ENCODE data around the gene GDA.

Gene GDA

DNA sequence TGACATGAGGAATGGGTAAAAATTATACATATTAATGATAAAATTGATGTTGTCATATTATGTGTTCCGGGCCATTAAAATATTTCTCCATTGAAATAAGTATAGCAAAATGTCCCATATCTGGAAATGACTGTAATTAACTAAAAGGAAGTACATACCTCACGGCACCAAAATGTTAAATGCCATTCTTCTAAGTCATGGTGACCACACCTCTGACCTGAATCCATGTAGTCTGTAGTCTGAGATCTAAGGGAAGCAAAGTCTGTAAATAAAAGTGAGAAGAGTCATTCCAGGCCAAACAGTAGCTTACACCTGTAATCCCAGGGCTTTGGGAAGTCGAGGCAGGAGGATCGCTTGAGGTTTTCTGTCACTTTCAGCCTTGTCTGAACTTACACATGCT lies 8.7 kb upstream of the GDA start:
- no peak overlapping the region for H3K4me3 ChIP-seq (ENCODE audit: low read depth, low read length)
- no peak for DNase-seq (ENCODE audit: low read depth)
- TF ChIP-seq MAX (IDR thresholded peaks at IDR 0.05; ENCODE audit: low read depth, low read length) (no peak), MYC (IDR thresholded peaks at IDR 0.05; ENCODE audit: low read depth, low read length) (no peak), POLR2A (IDR thresholded peaks at IDR 0.05; ENCODE audit: extremely low read depth, insufficient read length) (no peak)
- TF ChIP-seq, protein P1, sequence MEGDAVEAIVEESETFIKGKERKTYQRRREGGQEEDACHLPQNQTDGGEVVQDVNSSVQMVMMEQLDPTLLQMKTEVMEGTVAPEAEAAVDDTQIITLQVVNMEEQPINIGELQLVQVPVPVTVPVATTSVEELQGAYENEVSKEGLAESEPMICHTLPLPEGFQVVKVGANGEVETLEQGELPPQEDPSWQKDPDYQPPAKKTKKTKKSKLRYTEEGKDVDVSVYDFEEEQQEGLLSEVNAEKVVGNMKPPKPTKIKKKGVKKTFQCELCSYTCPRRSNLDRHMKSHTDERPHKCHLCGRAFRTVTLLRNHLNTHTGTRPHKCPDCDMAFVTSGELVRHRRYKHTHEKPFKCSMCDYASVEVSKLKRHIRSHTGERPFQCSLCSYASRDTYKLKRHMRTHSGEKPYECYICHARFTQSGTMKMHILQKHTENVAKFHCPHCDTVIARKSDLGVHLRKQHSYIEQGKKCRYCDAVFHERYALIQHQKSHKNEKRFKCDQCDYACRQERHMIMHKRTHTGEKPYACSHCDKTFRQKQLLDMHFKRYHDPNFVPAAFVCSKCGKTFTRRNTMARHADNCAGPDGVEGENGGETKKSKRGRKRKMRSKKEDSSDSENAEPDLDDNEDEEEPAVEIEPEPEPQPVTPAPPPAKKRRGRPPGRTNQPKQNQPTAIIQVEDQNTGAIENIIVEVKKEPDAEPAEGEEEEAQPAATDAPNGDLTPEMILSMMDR (IDR thresholded peaks at IDR 0.05; ENCODE audit: low read depth, low read length) = no peak

DNA sequence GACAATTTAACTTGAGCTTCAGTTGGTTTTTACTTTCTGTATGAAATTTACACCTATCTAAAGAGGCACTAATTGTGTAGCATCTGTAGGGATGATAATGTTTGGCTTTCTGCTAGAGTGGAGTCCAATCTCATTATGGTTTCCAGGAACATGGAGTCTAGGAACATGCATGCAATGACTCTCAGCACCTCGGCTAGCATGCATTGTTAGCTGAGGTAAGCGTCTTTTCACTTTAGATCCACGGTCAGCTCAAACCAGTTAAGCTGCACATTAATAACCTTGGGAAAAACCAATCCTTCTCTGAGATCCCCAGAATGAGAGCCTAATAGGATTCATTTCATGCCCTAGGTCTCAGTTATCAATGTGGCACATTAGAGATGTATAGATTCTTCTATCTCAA lies 7.8 kb upstream of the GDA start:
- no peak for DNase-seq (ENCODE audit: low read depth)
- TF ChIP-seq MAX (IDR thresholded peaks at IDR 0.05; ENCODE audit: low read depth, low read length) (no peak), MYC (IDR thresholded peaks at IDR 0.05; ENCODE audit: low read depth, low read length) (no peak), POLR2A (IDR thresholded peaks at IDR 0.05; ENCODE audit: extremely low read depth, insufficient read length) (no peak)
- TF ChIP-seq, protein P1 (IDR thresholded peaks at IDR 0.05; ENCODE audit: low read depth, low read length) = no peak

DNA sequence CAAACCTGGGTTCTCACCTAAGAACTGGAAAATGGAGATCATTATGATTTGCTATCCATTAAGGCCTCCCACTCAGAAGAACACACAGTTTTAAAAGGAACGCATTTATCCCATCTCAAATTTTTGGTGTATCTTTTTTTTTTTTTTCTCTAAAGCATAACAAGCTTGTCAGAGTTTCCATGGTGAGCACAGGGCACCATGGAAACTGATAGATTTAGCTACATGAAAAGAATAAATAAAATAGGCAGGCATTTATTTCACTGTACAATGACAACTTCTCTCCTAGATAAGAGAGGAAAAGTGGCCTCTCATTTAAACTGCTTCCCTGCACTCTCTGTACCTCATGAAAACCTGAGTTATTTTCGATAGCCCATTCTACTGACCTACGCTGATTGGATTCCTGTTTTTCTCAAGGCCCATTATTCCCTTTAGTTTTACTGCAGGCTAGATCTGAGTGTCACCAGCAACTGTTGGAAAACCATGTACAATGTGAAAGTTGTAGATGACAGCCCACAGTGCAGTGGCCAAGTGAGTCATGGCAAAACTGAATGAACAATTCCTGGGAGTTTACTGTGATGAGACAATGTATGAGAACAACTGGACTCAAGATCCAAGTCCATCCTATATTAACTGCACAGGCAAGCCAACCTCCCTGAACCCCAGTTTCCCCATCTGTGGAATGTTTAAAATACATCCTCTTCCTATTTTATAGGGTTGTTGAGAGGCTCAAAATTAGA lies 4.3 kb upstream of the GDA start:
- H3K4me3 ChIP-seq (ENCODE audit: low read depth, low read length) = no peak overlapping the region
- no peak for DNase-seq (ENCODE audit: low read depth)
- TF ChIP-seq POLR2A (IDR thresholded peaks at IDR 0.05; ENCODE audit: extremely low read depth, insufficient read length) = no peak
- no peak for TF ChIP-seq MAX (IDR thresholded peaks at IDR 0.05; ENCODE audit: low read depth, low read length)
- no peak for TF ChIP-seq MYC (IDR thresholded peaks at IDR 0.05; ENCODE audit: low read depth, low read length)
- TF ChIP-seq, protein P1 (IDR thresholded peaks at IDR 0.05; ENCODE audit: low read depth, low read length) = no peak

More for the DNA sequence above, 7.8 kb upstream of the GDA start:
- no peak overlapping the region for H3K4me3 ChIP-seq (ENCODE audit: low read depth, low read length)

DNA sequence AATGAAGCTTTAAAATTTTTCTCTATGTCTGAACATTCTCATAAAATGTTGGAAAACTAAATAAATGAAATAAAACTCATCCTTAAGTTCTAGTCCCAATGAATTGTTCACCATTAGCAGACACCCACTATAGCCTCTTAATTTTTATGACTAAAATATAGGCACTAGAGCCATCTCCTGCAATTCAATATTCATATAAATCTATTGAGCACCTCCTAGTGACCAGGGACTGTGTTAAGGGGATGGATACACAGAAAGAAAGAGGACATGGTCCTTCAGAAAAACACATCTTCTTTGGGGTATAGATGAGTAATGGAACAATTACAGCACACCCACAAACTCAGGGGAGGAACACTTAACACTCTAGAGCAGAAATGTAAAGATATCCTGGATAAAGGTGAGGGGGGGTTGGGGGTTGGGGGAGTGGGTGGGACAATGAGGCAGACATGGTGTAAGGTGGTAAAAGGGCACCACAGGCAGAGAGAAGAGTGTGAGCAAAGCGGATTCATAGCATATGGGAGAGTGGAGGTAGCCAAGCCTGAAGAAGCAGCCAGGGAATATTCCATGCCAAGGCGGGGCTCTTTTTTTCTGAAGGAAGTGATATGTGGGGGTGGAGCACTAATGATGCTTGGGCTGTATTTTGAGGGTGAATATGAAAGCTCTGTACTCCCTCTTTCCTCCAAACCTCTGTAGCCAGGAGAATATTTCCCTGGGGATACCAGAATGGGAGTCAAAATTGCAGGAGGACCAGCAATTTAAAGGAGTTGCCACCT lies 3.3 kb upstream of the GDA start:
- DNase-seq (ENCODE audit: low read depth) = no peak
- TF ChIP-seq MAX (IDR thresholded peaks at IDR 0.05; ENCODE audit: low read depth, low read length) (no peak), POLR2A (IDR thresholded peaks at IDR 0.05; ENCODE audit: extremely low read depth, insufficient read length) (no peak), MYC (IDR thresholded peaks at IDR 0.05; ENCODE audit: low read depth, low read length) (no peak)
- TF ChIP-seq, protein P1 (IDR thresholded peaks at IDR 0.05; ENCODE audit: low read depth, low read length) = no peak
- no peak overlapping the region for H3K4me3 ChIP-seq (ENCODE audit: low read depth, low read length)

DNA sequence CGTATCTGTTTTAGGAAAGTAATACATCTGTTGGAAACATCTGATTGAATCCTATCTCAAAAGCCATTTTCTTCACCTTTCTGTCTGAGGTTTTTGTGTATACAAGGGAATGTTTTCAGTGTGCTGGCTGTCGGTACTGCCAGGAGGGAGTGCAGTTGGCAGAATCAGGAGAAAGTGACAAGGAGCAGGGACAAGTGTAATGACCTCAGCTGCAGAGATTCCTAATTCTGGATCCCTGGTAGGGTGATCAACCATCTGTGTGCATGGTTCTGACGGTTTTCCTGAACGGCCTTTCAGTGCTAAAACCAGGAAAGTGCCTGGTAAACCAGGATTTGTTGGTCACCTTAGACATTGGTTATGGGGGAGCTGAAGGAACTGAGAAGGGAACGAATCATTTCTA lies 1.6 kb upstream of the GDA start:
- H3K4me3 ChIP-seq (ENCODE audit: low read depth, low read length) = no peak overlapping the region
- no peak for DNase-seq (ENCODE audit: low read depth)
- TF ChIP-seq MYC (IDR thresholded peaks at IDR 0.05; ENCODE audit: low read depth, low read length) = no peak
- TF ChIP-seq MAX (IDR thresholded peaks at IDR 0.05; ENCODE audit: low read depth, low read length) = no peak
- no peak for TF ChIP-seq POLR2A (IDR thresholded peaks at IDR 0.05; ENCODE audit: extremely low read depth, insufficient read length)
- TF ChIP-seq, protein P1 (IDR thresholded peaks at IDR 0.05; ENCODE audit: low read depth, low read length) = no peak

Data from NB4 (cell line).